ENCODE measurements around the gene ENTPD2.

- TF ChIP-seq, protein P1, sequence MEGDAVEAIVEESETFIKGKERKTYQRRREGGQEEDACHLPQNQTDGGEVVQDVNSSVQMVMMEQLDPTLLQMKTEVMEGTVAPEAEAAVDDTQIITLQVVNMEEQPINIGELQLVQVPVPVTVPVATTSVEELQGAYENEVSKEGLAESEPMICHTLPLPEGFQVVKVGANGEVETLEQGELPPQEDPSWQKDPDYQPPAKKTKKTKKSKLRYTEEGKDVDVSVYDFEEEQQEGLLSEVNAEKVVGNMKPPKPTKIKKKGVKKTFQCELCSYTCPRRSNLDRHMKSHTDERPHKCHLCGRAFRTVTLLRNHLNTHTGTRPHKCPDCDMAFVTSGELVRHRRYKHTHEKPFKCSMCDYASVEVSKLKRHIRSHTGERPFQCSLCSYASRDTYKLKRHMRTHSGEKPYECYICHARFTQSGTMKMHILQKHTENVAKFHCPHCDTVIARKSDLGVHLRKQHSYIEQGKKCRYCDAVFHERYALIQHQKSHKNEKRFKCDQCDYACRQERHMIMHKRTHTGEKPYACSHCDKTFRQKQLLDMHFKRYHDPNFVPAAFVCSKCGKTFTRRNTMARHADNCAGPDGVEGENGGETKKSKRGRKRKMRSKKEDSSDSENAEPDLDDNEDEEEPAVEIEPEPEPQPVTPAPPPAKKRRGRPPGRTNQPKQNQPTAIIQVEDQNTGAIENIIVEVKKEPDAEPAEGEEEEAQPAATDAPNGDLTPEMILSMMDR (conservative IDR thresholded peaks at IDR 0.05 in 1 of 2, IDR thresholded peaks at IDR 0.05 in 1 of 2; ENCODE audit: low read depth in 1 of 2, low read length in 2 of 2): no peak
- TF ChIP-seq EZH2 (IDR thresholded peaks at IDR 0.05; ENCODE audit: low read length, missing control alignments): no peak
Measured at GRCh38 chr9:137031904-137032640, 21.8 kb downstream of the ENTPD2 start, which contains the start of gene FUT7.

Measured in fibroblast of lung (primary cell).